ENCODE measurements around the gene RNPEP. TPM values are rescaled to one million over a fixed set of nuclear protein-coding genes. Genes with fewer than 3 reads are reported as not detected.

RNPEP gene
- total and polyA plus RNA-seq, 2 of the 8 experiments (the other 6 are each of a cell fraction or from before 2014, with no cell fraction given) = 34.1 to 51.1 TPM

DNA sequence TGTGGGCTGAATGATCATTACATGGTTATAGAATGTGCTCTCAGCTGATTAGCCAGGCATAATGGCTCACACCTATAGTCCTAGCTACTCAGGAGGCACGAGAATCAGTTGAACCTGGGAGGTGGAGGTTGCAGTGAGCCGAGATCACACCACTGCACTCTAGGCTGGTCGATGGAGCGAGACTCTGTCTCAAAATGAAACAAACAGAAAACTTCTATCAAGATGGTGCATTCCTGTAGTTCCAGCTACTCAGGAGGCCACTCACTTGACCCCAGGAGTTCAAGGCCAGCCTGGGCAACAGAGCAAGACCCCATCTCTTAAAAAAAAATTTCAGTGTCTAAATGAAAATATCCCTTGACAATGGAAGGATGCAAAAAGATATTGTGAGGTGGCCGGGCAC is 16.3 kb upstream of the RNPEP start (continued):
- TF ChIP-seq USF2 (IDR thresholded peaks at IDR 0.05; ENCODE audit: low read length) = no peak
